GM21737 (cell line): ENCODE measurements around the gene PARVA.

Experiments used
- ATAC-seq: cut with Tn5 transposase; IDR thresholded peaks from one replicate; pipeline ENCODE4 v1.9.1; 2021; ENCODE audit warnings: mild to moderate bottlenecking, moderate library complexity; ENCODE audit not compliant: unreplicated experiment

PARVA gene

DNA sequence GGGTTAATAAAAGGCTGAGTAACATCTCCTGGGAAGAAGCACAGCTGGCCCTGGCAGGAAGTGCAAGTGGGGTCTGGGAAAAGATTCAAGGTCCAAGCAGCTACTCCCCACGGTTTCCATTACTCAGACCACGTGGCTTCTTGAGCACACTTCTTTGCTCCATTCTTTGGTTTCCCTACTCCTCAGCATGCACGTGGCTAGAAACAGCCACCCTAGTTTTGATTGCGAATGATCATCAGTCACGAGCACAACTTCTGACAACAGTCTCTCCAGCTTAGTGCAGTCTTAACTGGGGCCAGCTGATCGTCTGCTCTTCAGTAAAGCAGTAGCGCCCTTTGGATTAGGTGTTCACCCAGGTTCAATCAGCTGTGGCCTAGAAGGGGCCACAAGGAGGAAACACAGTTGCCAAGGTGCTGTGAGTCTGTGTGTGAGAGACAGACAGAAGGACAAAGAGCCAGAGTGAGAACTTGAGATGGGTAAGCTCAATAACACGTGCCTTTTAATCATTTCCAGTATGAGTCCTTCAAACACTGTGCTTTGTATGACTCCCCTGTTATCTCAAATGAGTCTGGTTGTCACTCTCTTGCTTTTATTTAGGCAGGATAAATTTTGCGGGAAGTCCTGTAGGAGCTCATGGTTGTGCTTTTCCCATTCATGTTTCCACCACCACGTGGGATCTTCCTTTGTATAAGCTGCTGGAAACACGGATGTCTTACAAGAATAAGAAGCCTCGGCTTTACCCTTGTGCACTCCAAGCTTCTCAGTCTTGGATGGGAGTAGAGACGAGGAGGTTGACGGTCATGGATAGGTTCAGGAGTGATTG lies 901 bp upstream of the PARVA start:
- ATAC-seq, result no peak

DNA sequence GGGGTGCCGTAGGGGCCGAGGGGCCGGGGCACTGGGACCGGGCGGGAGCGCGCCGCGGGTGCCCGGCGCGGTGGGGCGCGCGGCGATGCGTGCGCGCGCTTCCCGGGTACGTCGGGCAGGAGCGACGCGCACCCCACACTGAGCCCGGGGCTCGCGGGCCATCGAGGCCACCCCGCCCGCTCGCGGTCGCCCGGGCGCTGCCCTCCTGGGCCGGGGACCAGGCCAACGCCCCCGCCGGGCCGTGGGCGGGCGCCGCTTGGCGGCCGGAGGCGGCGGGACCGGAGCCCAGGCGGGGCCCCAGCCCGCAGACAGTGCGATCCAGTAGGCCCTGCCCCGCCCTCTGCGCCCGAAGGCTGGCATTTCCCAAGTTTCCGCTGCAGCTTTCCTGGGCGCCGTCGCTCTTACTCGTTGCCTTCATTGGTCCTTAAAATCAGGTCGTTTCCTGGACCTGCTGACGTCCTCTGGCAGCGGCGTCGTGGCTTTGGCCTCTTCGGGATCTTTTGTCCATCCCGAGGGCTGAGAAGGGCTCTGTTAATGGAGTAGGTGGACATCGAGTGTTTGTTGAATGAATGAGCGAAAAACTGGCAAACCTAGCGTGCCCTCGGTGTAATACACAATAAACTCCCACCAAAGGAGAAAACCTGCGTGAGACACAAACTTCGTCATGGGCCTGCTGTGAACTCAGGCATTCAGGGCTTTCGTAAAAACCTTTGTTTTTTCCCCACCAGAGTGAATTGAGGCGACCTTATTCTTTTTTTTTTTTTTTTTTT lies 638 bp downstream of the PARVA start:
- no peak for ATAC-seq

DNA sequence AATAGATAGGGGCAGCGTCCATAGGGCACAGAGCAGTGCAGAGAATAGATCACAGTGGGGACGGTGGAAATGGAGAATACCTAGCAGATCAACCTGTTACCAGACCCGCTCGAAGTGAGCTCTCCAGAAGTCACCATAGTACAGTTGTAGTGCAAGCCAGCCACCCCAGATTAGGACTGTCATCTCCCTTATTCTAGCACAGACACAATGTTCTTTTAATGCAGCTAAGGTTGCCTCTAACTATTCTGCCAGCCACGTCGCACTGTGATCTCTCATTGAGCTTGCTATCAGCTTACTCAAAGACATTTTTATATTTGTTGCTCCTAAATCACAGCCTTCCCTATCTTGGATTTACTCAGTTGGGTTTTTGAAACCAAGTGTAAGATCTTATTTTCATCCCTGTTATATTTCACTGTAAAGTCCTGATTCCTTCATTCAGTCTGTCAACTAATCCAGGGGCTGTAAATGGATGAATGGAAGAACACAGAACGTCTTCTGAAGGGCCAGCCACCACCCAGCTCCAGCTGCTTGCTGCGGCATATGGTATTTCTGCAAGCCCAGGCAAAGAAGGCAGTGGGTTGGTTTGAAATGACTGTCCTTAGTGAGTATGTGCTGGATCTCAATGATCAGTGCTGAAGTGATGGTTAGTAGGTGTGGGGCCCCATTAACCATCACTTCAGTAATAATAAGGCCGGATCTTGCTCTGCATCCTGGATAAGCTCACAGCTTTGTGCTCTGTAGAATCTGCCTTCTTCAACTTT lies 3.4 kb downstream of the PARVA start:
- ATAC-seq, result no peak

DNA sequence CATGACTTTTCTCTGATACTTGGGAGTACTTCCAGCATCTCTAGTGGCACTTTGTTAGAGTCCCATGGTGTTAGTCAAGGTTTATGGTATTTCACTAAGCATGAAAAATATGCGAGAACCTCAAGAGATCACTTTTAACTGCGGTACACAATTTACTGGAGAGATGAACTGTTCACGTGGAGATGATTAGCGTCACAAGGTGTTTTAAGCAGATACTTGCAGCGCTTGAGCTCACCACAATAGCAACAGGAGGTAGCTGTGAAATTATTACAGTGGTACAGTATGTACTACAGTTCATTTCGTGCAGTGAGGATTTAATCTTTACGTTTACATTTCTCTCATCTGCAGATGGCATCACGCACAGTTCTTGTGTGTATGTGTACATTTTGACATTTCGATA lies 4.5 kb downstream of the PARVA start:
- ATAC-seq, result no peak

DNA sequence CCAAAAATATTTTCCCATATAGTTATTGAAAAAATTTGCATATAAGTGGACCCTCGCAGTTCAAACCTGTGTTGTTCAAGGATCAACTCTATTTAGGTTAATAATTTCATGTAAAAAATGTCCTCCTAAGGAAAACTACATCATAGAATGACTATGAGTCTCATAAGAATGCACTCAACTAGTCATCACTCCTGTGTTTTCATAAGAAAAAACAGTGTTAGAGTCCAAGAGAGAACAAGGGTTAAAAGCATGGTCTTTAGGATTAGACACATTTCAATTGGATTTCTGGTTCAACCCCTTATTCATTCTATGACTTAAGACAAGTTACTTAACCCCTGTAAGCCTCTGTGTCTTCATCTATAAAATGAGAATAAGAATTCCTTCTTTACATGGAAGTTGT lies 5.1 kb downstream of the PARVA start:
- ATAC-seq, result no peak

DNA sequence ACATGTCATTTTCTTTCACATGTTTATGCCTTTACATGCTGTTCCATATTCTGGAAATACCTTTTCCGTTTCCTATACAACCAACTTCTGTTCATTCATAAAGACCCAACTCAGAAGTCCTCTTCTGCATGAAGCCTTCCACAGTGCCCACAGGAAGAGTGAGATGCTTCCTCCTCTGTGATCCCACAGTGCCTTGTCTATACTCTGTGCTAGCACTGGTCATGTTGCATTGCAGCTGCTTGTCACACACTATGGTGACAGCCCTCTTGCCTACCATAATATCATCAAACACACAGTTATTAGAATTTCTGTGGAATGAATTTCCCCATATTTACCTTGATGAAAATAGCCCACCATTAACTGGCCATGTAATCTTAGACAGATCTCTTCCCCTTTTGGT lies 8.9 kb downstream of the PARVA start:
- no peak for ATAC-seq

- no peak for ATAC-seq
Measured at GRCh38 chr11:12386745-12387144, 9.4 kb downstream of the PARVA start.

DNA sequence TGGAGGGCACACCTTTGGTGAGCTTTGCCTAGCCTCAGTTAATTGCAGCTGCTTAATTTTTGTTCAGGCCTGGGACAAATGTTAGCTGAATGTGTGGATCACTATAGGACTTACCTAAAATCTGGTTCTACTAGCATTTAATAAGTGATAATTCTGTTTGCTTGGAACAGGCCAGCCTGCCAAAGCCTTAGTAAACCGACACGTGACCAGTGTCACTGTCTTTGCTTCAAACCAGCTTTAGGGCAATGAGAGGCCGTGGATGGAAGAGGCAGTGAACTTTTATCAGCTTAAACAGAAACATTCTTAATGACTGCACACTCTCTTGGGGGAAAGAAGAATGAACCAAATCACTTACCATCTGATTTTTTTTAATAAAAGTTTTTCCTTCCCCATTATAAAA lies 10.8 kb downstream of the PARVA start:
- ATAC-seq, result no peak

- no peak for ATAC-seq
Measured at GRCh38 chr11:12388939-12389670, 11.7 kb downstream of the PARVA start.

DNA sequence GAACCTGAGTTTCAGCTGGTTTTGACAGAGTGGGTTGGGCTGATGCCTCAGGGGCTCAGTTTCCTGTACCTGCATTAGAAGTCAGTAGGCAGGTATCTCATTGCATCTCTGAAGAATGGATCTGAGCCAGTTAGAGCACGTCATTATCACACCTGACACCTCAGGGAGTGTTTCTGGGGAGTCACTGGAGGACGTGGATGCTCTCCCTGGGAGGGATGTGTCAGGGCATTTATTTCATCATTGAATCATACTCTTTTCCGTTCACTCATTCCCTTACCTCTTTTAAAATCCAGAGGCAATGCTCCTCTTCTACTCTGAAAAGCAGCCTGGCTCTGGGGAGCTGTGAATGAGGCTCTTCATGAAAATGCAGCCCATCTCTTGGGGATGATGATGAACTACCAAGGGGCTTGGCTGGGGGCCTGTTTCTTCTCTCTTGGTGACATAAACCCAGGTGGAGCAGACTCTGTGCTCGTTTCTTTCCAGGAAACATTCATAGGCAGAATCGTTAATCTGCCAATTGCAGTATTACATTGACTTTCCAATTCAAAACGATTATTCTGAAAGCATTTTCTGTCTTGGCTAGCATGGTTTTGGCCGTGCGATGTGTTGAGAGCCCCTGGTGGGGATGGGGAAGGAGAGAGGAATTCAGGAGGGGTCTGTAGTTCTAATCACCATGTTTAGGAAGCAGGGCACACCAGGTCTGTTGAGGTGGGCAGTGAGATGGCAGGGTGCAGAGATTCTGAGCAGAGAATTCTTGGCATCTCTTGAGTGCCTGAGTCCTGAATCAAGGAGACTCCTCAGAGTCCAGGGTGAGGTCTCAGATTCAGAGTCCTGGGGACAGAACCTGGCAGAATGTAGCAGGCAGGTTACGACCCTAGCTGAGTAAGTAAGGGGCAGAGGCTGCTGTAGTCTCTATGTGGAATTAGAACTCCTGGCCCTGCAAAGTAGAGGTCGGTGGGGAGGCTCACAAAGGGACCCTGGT lies 12.6 kb downstream of the PARVA start:
- ATAC-seq, result no peak

DNA sequence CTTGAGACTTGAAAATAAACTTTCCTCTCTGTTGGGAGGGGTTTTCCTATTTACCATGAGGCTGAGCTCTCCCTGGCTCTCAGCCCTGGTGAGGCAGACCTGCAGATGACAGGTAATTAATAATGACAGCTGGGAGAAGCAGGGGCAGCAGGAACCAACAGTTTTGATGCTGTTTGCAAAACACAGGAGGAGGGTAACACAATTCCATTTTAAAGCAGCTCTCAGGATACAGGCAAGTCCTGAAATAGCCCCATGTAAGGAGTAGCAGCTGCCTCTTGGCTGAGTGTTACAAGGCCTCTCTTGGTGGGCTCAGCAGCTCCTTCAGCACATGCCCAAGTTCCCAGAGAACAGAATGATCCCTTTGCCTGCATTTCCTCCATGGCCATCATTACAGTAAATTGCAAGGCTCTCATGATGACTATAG lies 13.3 kb downstream of the PARVA start:
- no peak for ATAC-seq

DNA sequence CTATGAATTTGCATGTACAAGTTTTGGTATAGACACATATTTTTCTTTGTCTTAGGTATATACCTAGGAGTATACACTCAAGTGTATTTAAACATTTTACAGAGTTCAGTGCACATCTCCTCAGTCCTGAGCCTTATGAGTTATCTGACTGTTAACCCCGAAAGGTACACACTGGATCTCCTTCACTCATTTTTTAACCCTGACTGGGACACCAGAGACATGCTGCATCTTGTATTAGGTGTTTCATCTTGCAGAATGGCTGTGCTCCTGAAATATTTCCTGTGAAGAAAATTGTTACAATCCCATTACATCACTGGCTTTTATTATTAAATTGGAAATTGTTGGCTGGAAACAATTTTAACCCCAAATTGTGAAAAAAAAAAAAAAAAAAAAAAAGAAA lies 15.3 kb downstream of the PARVA start:
- no peak for ATAC-seq

DNA sequence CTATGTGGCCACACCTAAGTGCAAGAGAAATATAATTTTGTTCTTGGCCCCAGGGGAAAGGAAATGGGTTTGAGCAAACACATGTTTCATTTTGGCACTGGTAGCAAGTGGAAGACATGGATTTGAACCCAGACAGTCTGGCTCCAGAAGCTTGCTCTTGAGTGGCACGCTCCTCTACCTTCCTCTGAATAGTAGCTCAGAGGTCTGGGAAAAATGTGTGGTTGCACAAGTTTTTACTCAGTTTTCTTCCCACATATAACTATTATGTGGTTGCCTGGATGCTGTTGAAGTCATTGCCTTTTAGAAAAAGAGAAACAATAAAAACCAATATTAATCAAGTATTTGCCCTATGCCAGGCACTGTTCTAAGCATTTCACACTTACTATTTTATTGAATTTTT lies 16.3 kb downstream of the PARVA start:
- ATAC-seq, result no peak

GRCh38 chr11:12394601-12395000 lies 17.2 kb downstream of the PARVA start:
- ATAC-seq, result no peak

DNA sequence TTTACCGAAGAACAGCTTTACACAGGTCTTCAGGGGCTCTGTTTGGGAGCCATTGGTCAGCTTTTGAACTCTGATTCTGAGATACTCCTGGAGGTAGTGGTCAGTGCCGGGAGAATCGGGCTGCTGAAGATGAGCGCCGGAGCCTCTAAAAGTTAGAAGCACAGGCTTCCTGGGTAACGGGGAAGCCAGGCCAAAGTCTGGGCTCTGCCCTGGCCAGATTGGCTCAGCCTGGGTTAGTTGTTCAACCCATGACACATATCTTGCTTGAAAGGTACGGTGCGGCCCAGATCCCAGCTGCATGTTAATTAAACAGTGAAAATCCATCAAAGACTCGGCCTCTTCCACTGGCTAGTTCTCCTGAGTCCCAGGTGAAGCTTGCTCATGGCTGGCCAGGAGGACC lies 18.0 kb downstream of the PARVA start:
- no peak for ATAC-seq

DNA sequence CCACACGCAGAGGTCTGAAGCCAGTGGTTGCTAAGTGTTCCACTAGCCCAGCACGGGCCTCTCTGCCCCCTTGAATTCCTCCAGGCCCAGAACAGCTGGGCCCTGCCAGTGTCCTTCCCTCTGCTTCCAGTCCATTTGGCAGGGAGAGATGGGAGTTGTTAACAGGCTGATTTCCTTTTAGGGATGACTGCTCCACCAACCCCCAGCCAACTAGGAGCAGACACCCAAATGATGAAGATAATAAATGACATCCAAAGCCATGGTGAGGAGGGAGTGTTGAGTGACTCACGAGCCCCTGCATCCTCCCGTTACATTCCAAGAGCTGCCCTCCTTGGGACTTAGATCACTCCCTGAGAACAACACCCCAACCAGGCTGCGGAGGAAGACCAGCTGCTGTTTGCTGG lies 20.6 kb downstream of the PARVA start:
- no peak for ATAC-seq

DNA sequence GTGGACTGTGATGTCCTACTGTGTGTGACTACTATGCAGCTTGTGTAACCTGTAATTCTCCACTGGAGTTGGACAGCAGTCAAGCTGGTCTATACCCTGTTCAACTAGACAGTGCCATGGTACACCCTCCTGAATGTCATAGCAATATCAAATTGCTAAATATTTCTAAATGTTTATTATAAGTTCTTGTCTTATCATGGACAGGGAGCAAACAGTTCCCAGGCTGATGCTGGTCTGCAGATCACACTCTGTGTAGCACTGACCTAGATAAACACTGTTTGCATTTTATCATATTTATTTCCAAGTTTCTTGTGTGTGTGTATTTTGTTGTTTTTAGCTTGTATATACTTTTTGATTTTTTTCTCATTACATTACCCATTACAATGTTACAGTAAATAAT lies 22.0 kb downstream of the PARVA start:
- ATAC-seq, result no peak

DNA sequence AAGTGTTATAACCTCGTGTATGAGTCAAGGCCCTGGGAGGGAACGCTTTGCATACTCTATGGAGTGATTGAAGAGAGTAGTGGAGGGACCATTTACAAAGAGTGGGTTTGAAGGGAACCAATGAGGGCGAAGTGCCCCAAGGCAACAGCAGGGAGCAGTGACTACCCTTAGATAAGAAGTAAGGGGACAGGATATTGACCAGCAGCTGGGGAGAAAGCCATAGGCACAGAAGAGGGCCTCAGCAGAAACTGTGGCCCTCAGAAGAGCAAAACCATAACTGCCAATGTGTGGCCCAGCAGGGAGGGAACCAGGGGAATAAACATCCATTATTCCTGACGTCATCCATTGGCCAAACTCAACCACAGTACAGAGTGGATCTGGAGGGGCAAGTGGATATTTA lies 24.7 kb downstream of the PARVA start:
- no peak for ATAC-seq

DNA sequence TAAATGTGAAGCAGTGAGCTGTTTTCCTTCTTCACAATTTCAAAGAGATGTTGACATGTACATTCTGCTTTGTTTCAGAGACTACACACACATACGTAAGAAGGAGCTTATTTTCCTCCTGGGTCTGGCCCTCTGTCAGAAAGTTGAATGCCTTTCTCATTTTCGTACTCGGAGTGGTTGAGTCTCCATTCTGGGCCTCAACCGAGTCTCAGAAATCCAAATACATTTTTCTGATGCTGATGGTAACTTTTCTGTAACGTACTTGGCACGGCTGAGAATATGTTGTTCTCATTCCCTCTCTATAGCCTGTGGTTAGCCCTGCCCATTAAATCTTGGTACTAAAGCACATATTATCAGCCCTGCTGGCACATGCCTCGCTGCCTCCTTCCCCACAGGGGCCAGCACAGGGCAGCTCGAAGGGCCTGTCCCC lies 25.3 kb downstream of the PARVA start:
- ATAC-seq, result no peak
